ENCODE measurements around the gene MPZL2.

MPZL2 gene

GRCh38 chr11:118223992-118224391, 40.1 kb downstream of the MPZL2 start:
- peak in 1 of 2 donors; percentile 71 for DNase-seq (ENCODE audit: low spot score in 2 of 2)
- no peak overlapping the region for H3K27ac Mint-ChIP-seq
- H3K9me3 Mint-ChIP-seq, result no peaks in the 10 kb centered on the region
- peaks cover 6% of the 10 kb centered on the region for H3K36me3 Mint-ChIP-seq
- peak; percentile 33 for ATAC-seq
- peaks cover 92% of the 10 kb centered on the region for H3K4me1 Mint-ChIP-seq
- H3K4me3 Mint-ChIP-seq, result no peak overlapping the region

- peaks cover 6% of the 10 kb centered on the region for H3K36me3 Mint-ChIP-seq
- H3K9me3 Mint-ChIP-seq, result no peaks in the 10 kb centered on the region
- H3K27ac Mint-ChIP-seq, result no peak overlapping the region
- H3K4me1 Mint-ChIP-seq, result peaks cover 92% of the 10 kb centered on the region
- DNase-seq (ENCODE audit: low spot score in 2 of 2), result no peak
- peak; percentile 20 for ATAC-seq
- H3K4me3 Mint-ChIP-seq, result no peak overlapping the region
Measured at GRCh38 chr11:118223570-118223969, 40.5 kb downstream of the MPZL2 start.

GRCh38 chr11:118222437-118222836, 41.7 kb downstream of the MPZL2 start:
- H3K27ac Mint-ChIP-seq, result no peak overlapping the region
- peaks cover 6% of the 10 kb centered on the region for H3K36me3 Mint-ChIP-seq
- H3K4me1 Mint-ChIP-seq, result peaks cover 92% of the 10 kb centered on the region
- H3K9me3 Mint-ChIP-seq, result no peaks in the 10 kb centered on the region
- DNase-seq (ENCODE audit: low spot score in 2 of 2) (no peak), ATAC-seq (no peak)
- H3K4me3 Mint-ChIP-seq, result no peak overlapping the region

GRCh38 chr11:118221419-118221818, 42.7 kb downstream of the MPZL2 start:
- ATAC-seq, result no peak
- Mint-ChIP-seq H3K4me1 (peaks cover 92% of the 10 kb centered on the region), H3K9me3 (no peaks in the 10 kb centered on the region), H3K36me3 (peaks cover 6% of the 10 kb centered on the region), H3K4me3 (no peak overlapping the region), H3K27ac (no peak overlapping the region)
- peak in 1 of 2 donors; percentile 63 for DNase-seq (ENCODE audit: low spot score in 2 of 2)

- Mint-ChIP-seq H3K4me3 (no peak overlapping the region), H3K27ac (no peak overlapping the region), H3K4me1 (peaks cover 94% of the 10 kb centered on the region), H3K36me3 (peaks cover 6% of the 10 kb centered on the region), H3K9me3 (no peaks in the 10 kb centered on the region)
- peak in 1 of 2 donors; percentile 54 for DNase-seq (ENCODE audit: low spot score in 2 of 2)
- no peak for ATAC-seq
Measured at GRCh38 chr11:118219732-118220131, 44.4 kb downstream of the MPZL2 start.

GRCh38 chr11:118219244-118219643, 44.9 kb downstream of the MPZL2 start:
- Mint-ChIP-seq H3K4me1 (peaks cover 95% of the 10 kb centered on the region), H3K9me3 (no peaks in the 10 kb centered on the region), H3K4me3 (no peak overlapping the region), H3K36me3 (peaks cover 6% of the 10 kb centered on the region), H3K27ac (no peak overlapping the region)
- no peak for DNase-seq (ENCODE audit: low spot score in 2 of 2)
- no peak for ATAC-seq

GRCh38 chr11:118217575-118217974, 46.5 kb downstream of the MPZL2 start:
- H3K27ac Mint-ChIP-seq, result no peak overlapping the region
- no peak overlapping the region for H3K4me3 Mint-ChIP-seq
- peaks cover 97% of the 10 kb centered on the region for H3K4me1 Mint-ChIP-seq
- ATAC-seq (peak; percentile 84), DNase-seq (ENCODE audit: low spot score in 2 of 2) (peak in 1 of 2 donors; percentile 62)
- H3K9me3 Mint-ChIP-seq, result no peaks in the 10 kb centered on the region
- H3K36me3 Mint-ChIP-seq, result peaks cover 6% of the 10 kb centered on the region

- peaks cover 6% of the 10 kb centered on the region for H3K36me3 Mint-ChIP-seq
- H3K4me3 Mint-ChIP-seq, result no peak overlapping the region
- DNase-seq (ENCODE audit: low spot score in 2 of 2) (peak in 1 of 2 donors; percentile 81), ATAC-seq (peak; percentile 88)
- no peak overlapping the region for H3K27ac Mint-ChIP-seq
- H3K9me3 Mint-ChIP-seq, result no peaks in the 10 kb centered on the region
- H3K4me1 Mint-ChIP-seq, result peaks cover 97% of the 10 kb centered on the region
Measured at GRCh38 chr11:118216621-118217481, 47.2 kb downstream of the MPZL2 start.

- H3K27ac Mint-ChIP-seq, result no peak overlapping the region
- H3K36me3 Mint-ChIP-seq, result peaks cover 6% of the 10 kb centered on the region
- no peaks in the 10 kb centered on the region for H3K9me3 Mint-ChIP-seq
- DNase-seq (ENCODE audit: low spot score in 2 of 2), result peak in 1 of 2 donors; percentile 53
- H3K4me3 Mint-ChIP-seq, result no peak overlapping the region
- H3K4me1 Mint-ChIP-seq, result peaks cover 95% of the 10 kb centered on the region
- no peak for ATAC-seq
Measured at GRCh38 chr11:118215765-118216164, 48.3 kb downstream of the MPZL2 start.

- Mint-ChIP-seq H3K27ac (no peak overlapping the region), H3K36me3 (peaks cover 6% of the 10 kb centered on the region), H3K4me1 (peaks cover 95% of the 10 kb centered on the region), H3K4me3 (no peak overlapping the region), H3K9me3 (no peaks in the 10 kb centered on the region)
- ATAC-seq, result peak; percentile 35
- peak in 1 of 2 donors; percentile 52 for DNase-seq (ENCODE audit: low spot score in 2 of 2)
Measured at GRCh38 chr11:118215262-118215661, 48.8 kb downstream of the MPZL2 start.

GRCh38 chr11:118214210-118214914, 49.7 kb downstream of the MPZL2 start:
- H3K27ac Mint-ChIP-seq, result no peak overlapping the region
- peaks cover 94% of the 10 kb centered on the region for H3K4me1 Mint-ChIP-seq
- no peak for ATAC-seq
- H3K9me3 Mint-ChIP-seq, result no peaks in the 10 kb centered on the region
- H3K36me3 Mint-ChIP-seq, result peaks cover under 1% of the 10 kb centered on the region
- H3K4me3 Mint-ChIP-seq, result no peak overlapping the region
- DNase-seq (ENCODE audit: low spot score in 2 of 2), result no peak

- Mint-ChIP-seq H3K36me3 (no peaks in the 10 kb centered on the region), H3K4me3 (no peak overlapping the region), H3K4me1 (peaks cover 94% of the 10 kb centered on the region), H3K27ac (no peak overlapping the region), H3K9me3 (no peaks in the 10 kb centered on the region)
- ATAC-seq, result no peak
- no peak for DNase-seq (ENCODE audit: low spot score in 2 of 2)
Measured at GRCh38 chr11:118213781-118214180, 50.3 kb downstream of the MPZL2 start.

- DNase-seq (ENCODE audit: low spot score in 2 of 2) (no peak), ATAC-seq (no peak)
- Mint-ChIP-seq H3K9me3 (no peaks in the 10 kb centered on the region), H3K4me1 (peaks cover 89% of the 10 kb centered on the region), H3K36me3 (no peaks in the 10 kb centered on the region), H3K4me3 (no peak overlapping the region), H3K27ac (no peak overlapping the region)
Measured at GRCh38 chr11:118213201-118213600, 50.9 kb downstream of the MPZL2 start.

GRCh38 chr11:118212781-118213191, 51.3 kb downstream of the MPZL2 start:
- Mint-ChIP-seq H3K4me1 (peaks cover 85% of the 10 kb centered on the region), H3K9me3 (no peaks in the 10 kb centered on the region), H3K36me3 (no peaks in the 10 kb centered on the region), H3K4me3 (no peak overlapping the region), H3K27ac (no peak overlapping the region)
- DNase-seq (ENCODE audit: low spot score in 2 of 2), result no peak
- no peak for ATAC-seq

- H3K36me3 Mint-ChIP-seq, result no peaks in the 10 kb centered on the region
- no peak for DNase-seq (ENCODE audit: low spot score in 2 of 2)
- no peaks in the 10 kb centered on the region for H3K9me3 Mint-ChIP-seq
- H3K4me3 Mint-ChIP-seq, result no peak overlapping the region
- peaks cover 79% of the 10 kb centered on the region for H3K4me1 Mint-ChIP-seq
- no peak for ATAC-seq
- H3K27ac Mint-ChIP-seq, result no peak overlapping the region
Measured at GRCh38 chr11:118212131-118212725, 51.9 kb downstream of the MPZL2 start.

Data from stimulated activated effector memory CD8-positive, alpha-beta T cell treated with anti-CD3 and anti-CD28 coated beads, Interleukin-12 subunit alpha, Interleukin-12 subunit beta, amount 100 ng/mL, for 72 hours (primary cell).